ENCODE data around the gene ETV6. TPM values are rescaled to one million over a fixed set of nuclear protein-coding genes. Genes with fewer than 3 reads are reported as not detected.

Gene ETV6
- total RNA-seq: 10 to 100 TPM; 17.2 to 28.2 (median 19.3) TPM

GRCh38 chr12:11649413-11650285, at the start of gene ETV6:
TSS of gene ETV6 (plus strand) at chr12:11649674. CDS start at chr12:11650128, 454 bp downstream.
- TF ChIP-seq, protein P1, sequence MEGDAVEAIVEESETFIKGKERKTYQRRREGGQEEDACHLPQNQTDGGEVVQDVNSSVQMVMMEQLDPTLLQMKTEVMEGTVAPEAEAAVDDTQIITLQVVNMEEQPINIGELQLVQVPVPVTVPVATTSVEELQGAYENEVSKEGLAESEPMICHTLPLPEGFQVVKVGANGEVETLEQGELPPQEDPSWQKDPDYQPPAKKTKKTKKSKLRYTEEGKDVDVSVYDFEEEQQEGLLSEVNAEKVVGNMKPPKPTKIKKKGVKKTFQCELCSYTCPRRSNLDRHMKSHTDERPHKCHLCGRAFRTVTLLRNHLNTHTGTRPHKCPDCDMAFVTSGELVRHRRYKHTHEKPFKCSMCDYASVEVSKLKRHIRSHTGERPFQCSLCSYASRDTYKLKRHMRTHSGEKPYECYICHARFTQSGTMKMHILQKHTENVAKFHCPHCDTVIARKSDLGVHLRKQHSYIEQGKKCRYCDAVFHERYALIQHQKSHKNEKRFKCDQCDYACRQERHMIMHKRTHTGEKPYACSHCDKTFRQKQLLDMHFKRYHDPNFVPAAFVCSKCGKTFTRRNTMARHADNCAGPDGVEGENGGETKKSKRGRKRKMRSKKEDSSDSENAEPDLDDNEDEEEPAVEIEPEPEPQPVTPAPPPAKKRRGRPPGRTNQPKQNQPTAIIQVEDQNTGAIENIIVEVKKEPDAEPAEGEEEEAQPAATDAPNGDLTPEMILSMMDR (IDR thresholded peaks at IDR 0.05; ENCODE audit: low read depth): no peak

- TF ChIP-seq, protein P1 (IDR thresholded peaks at IDR 0.05; ENCODE audit: low read depth): no peak
Measured at GRCh38 chr12:11600199-11600598, 49.3 kb upstream of the ETV6 start.

DNA sequence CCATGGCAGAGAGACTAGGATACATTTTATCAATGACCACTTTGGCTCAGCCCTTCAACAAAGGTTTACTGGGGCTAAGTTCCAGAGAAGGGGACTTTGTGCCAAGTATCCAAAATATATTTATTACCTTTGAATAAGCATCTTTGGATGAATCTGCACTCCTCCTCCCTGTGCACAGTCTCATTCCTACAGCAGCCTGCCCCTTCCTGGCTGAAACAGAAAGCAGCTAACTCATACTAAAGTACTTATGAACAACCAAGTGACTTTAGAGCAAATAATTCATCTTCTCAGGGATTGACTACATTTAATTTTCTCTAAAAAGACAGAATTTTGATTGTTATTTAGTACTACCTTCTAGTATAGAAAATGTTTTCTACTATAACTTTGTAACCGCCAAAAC, 47.8 kb upstream of the ETV6 start:
- TF ChIP-seq, protein P1 (IDR thresholded peaks at IDR 0.05; ENCODE audit: low read depth): no peak

- TF ChIP-seq, protein P1 (IDR thresholded peaks at IDR 0.05; ENCODE audit: low read depth): no peak
Measured at GRCh38 chr12:11607313-11608081, 42.0 kb upstream of the ETV6 start.

DNA sequence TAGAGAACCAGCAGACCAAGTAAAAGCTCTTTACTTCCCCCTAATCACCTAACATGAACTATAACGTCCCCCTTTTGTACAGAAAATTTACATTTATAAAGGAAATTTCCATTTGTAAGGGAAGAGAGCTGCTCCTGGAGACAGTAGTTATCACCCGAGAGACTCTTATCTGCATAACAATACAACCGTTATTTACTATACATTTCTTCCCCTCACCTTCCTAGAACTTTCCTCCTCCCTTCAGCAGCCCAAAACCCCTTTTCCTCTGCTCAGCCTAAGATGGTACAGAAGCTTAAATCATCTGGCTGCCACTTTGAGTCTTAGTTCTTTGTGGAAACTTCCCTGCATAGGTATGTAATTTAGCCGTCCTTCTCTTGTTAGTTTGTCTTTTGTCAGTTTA, 40.4 kb upstream of the ETV6 start:
- TF ChIP-seq, protein P1 (IDR thresholded peaks at IDR 0.05; ENCODE audit: low read depth): no peak

GRCh38 chr12:11615481-11615880, 34.0 kb upstream of the ETV6 start:
- TF ChIP-seq, protein P1 (IDR thresholded peaks at IDR 0.05; ENCODE audit: low read depth): no peak

DNA sequence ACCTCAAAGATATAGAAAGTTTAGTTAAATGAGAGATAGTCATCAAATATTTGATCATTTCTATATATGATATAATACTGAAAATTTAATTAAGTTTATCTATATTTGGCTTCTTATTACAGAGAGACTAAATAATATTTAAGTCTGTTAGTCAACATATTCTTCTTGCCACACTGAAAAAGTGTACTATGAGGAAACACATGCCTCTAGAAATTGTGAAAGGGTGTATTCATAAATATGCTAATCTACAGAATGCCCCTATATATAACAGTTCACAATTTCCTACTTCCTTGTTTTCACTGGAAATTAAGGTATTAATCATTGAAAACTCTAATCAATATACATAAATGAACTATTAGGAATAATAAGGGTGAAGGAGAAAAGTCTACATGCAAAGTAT, 31.4 kb upstream of the ETV6 start:
- TF ChIP-seq, protein P1 (IDR thresholded peaks at IDR 0.05; ENCODE audit: low read depth): no peak
